K562 (cell line): Measurements from ENCODE around the gene NPC1. TPM values are rescaled to one million over a fixed set of nuclear protein-coding genes. Genes with fewer than 3 reads are reported as not detected.
"Not testable (repeated sequence)": the region's sequence is repeated elsewhere in the genome, so short reads cannot be mapped to it uniquely, and the experiment has no call there.

Experiments
- ATAC-seq: fragments of 200-7000 bp; cut with Tn5 transposase; 3 replicates; pipeline ENCODE4 v1.9.1; 2020; ENCODE audit warnings: moderate library complexity
- BruUV-seq: library from RNA; stranded (reverse); fragments of 400-500 nt; replicated peaks from 2 replicates; lab custom pipeline; 2021; lab: Mats Ljungman, UMichigan
- CTCF ChIA-PET: fragments of 300-600 bp; formaldehyde crosslinking; extraction: SDS; loops from one replicate; lab custom pipeline; 2021; ENCODE audit warnings: low intra/inter-chr PET ratio; lab: Yijun Ruan, JAX
- POLR2A ChIA-PET: fragments of 300-600, 350-650 bp; sonication (Branson Sonifier 250); formaldehyde crosslinking; extraction: SDS; loops from one replicate; lab custom pipeline; 2021; ENCODE audit warnings: antibody characterized with exemption, inconsistent platforms; lab: Yijun Ruan, JAX
- DNase-seq, 4 experiments: peaks; one replicate each; pipeline versions ENCODE4 v3.0.0 to v3.0.0-alpha.2; 2011 to 2018; ENCODE audit warnings: low spot score in 3 of 4, mixed read lengths in 3 of 4; ENCODE audit errors: extremely low read depth in 1 of 4
- FAIRE-seq: peaks from 2 replicates; lab custom pipeline; 2011; peaks lifted over from hg19 to GRCh38; lab: Jason Lieb, UNC
- H2AFZ ChIP-seq: 2 replicates; pipeline ENCODE4 v1.6.0; 2011; ENCODE audit warnings: low read depth, low read length, control low read depth, inconsistent platforms
- H3K27ac ChIP-seq: fragments of 200-600 bp; 3 replicates; pipeline ENCODE4 v1.8.0; 2011; ENCODE audit warnings: low read depth, mild to moderate bottlenecking, control low read depth, inconsistent platforms, low read length, moderate library complexity, mixed read lengths; ENCODE audit errors: extremely low read depth
- H3K27me3 ChIP-seq, 2 experiments: fragments of 300-600 bp in 1 of 2; 2 replicates in 1 of 2; 3 replicates in 1 of 2; pipeline versions ENCODE4 v1.6.0 to v1.8.0; 2011; ENCODE audit warnings: inconsistent platforms in 2 of 2, low read length in 2 of 2, mild to moderate bottlenecking in 1 of 2, mixed read lengths in 1 of 2, moderate library complexity in 1 of 2; ENCODE audit not compliant: control insufficient read depth in 2 of 2, insufficient read depth in 2 of 2
- H3K36me3 ChIP-seq: fragments of 300-600 bp; 3 replicates; pipeline ENCODE4 v1.8.0; 2011; ENCODE audit warnings: mild to moderate bottlenecking, low read length, inconsistent platforms; ENCODE audit not compliant: control insufficient read depth, insufficient read depth
- H3K4me1 ChIP-seq, 2 experiments: fragments of 200-600 bp in 1 of 2; replicated peaks in 1 of 2; 2 replicates in 1 of 2; 3 replicates in 1 of 2; pipeline versions ENCODE4 v1.5.1 to v1.8.0; 2011; ENCODE audit warnings: inconsistent platforms in 2 of 2, low read length in 2 of 2, mild to moderate bottlenecking in 1 of 2, mixed read lengths in 1 of 2, moderate library complexity in 1 of 2; ENCODE audit not compliant: control insufficient read depth in 2 of 2, insufficient read depth in 2 of 2
- H3K4me2 ChIP-seq: 2 replicates; pipeline ENCODE4 v1.6.1; 2011; ENCODE audit warnings: low read length, control low read depth, inconsistent platforms, mixed read lengths; ENCODE audit not compliant: insufficient read depth
- H3K4me3 ChIP-seq: fragments of 200-600 bp; sonication (generic), shearing (Covaris generic); 2 replicates; pipeline ENCODE4 v1.5.1; 2016; ENCODE audit warnings: control low read depth, inconsistent platforms
- H3K79me2 ChIP-seq: fragments of 200-600 bp; 3 replicates; pipeline ENCODE4 v1.8.0; 2011; ENCODE audit warnings: low read length, inconsistent platforms; ENCODE audit not compliant: control insufficient read depth, insufficient read depth
- H3K9ac ChIP-seq, 2 experiments: 2 replicates each; pipeline versions ENCODE4 v1.6.0 to v1.6.1; 2011; ENCODE audit warnings: low read depth in 2 of 2, low read length in 2 of 2, control low read depth in 1 of 2, inconsistent platforms in 1 of 2, mild to moderate bottlenecking in 1 of 2, mixed read lengths in 1 of 2; ENCODE audit not compliant: insufficient read depth in 1 of 2
- H3K9me1 ChIP-seq: one replicate; pipeline ENCODE4 v1.6.0; 2011; ENCODE audit warnings: inconsistent platforms, mild to moderate bottlenecking, low read length, moderate library complexity; ENCODE audit not compliant: control insufficient read depth, insufficient read depth
- H3K9me3 ChIP-seq: replicated peaks from 2 replicates; pipeline ENCODE4 v1.5.1; 2011; ENCODE audit warnings: low read depth, low read length, inconsistent platforms; ENCODE audit not compliant: control insufficient read depth, insufficient read depth
- H4K20me1 ChIP-seq: replicated peaks from 2 replicates; pipeline ENCODE4 v1.6.1; 2011; ENCODE audit warnings: low read length, inconsistent platforms, mixed read lengths; ENCODE audit not compliant: control insufficient read depth, insufficient read depth
- JUND ChIP-seq, 2 experiments: IDR thresholded peaks; 2 replicates in 1 of 2; 3 replicates in 1 of 2; pipeline ENCODE4 v1.6.1; 2011; ENCODE audit warnings: borderline replicate concordance in 2 of 2, low read depth in 2 of 2, low read length in 2 of 2, improper control_type of control experiment in 1 of 2, missing biosample characterization in 1 of 2, missing genetic modification characterization in 1 of 2, missing genetic modification reagents in 1 of 2
- KAT2B ChIP-seq: IDR thresholded peaks from one replicate; pipeline ENCODE4 v1.6.1; 2012; ENCODE audit warnings: low read depth, mild to moderate bottlenecking, control low read depth, inconsistent platforms, low read length, moderate library complexity
- KAT8 ChIP-seq: fragments of 450-650 bp; IDR thresholded peaks from 2 replicates; pipeline ENCODE4 v1.6.1; 2016; ENCODE audit warnings: low read depth, mild to moderate bottlenecking
- NUFIP1 ChIP-seq: fragments of 450-650 bp; IDR thresholded peaks from 2 replicates; pipeline ENCODE4 v1.6.1; 2018; ENCODE audit not compliant: partially characterized antibody
- ZNF124 ChIP-seq: sonication (generic); formaldehyde crosslinking; IDR thresholded peaks from 2 replicates; pipeline ENCODE4 v1.8.1; 2022; ENCODE audit warnings: missing genetic modification reagents
- WGBS: fragments of 100-300 bp; shearing (Covaris generic); methylation state at CpG from one replicate; pipeline ENCODE4 v1.1.6; 2016; ENCODE audit warnings: low coverage, mixed read lengths; ENCODE audit not compliant: insufficient coverage; ENCODE audit errors: missing lambda C conversion rate; 5-methylcytosine and 5-hydroxymethylcytosine counted together
- in situ Hi-C: fragments of 300-500 bp; cut with MboI; formaldehyde crosslinking; loops from 4 replicates; pipeline ENCODE4 v1.15.0; 2018; ENCODE audit warnings: inconsistent platforms, mixed read lengths
- intact Hi-C: fragments of 100-400 bp; cut with micrococcal nuclease; formaldehyde crosslinking; loops from 2 replicates; pipeline ENCODE4 v1.14.2; 2022
- polyA plus RNA-seq, 8 experiments: library from polyadenylated mRNA; depleted of rRNA in 4 of 8; stranded (reverse) in 5 of 8; unstranded in 3 of 8; fragments of >200 nt; fragmentation: Nextera tagmentation in 2 of 8; fragmentation: Illumina TruSeq in 1 of 8; extraction: Ambion mirVana in 2 of 8; extraction: Trizol in 1 of 8; gene quantifications; 2 replicates each; pipeline versions ENCODE4 v1.2.1 to v1.2.3, GENCODE V29; 2011 to 2014; ENCODE audit warnings: inconsistent platforms in 1 of 8, missing spikeins in 1 of 8
- total RNA-seq, 7 experiments: library from RNA; depleted of rRNA in 6 of 7; stranded (reverse); fragments of >200 nt in 6 of 7; fragmentation: Illumina TruSeq in 2 of 7; extraction: Trizol in 2 of 7; gene quantifications; 2 replicates each; pipeline versions ENCODE4 v1.2.1 to v1.2.3, GENCODE V29; 2011 to 2021; ENCODE audit warnings: low replicate concordance in 1 of 7

Gene NPC1
- total and polyA plus RNA-seq, 9 of the 15 experiments (the other 6 are each of a cell fraction or from before 2014, with no cell fraction given), result 17.1 to 45.9 (median 27.6) TPM

DNA sequence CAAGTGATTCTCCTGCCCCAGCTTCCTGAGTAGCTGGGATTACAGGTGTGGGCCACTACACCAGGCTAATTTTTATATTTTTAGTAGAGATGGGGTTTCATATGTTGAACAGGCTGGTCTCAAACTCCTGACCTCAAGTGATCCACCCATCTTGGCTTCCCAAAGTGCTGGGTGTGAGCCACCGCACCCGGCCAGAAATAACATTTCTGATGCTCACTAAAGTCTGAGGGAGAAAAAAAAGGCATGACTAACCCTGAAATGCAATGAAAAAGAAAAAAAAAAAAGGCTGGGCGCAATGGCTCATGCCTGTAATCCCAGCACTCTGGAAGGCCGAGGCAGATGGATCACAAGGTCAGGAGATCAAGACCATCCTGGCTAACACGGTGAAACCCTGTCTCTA lies 96.7 kb downstream of the NPC1 start:
- POLR2A ChIA-PET, in situ Hi-C loops, H3K4me2 ChIP-seq, H3K36me3 ChIP-seq, ATAC-seq, H3K9me1 ChIP-seq, H3K79me2 ChIP-seq, BruUV-seq, H3K4me3 ChIP-seq, H3K9me3 ChIP-seq, H2AFZ ChIP-seq, H4K20me1 ChIP-seq, H3K9ac ChIP-seq, H3K27ac ChIP-seq, H3K27me3 ChIP-seq, intact Hi-C loops, FAIRE-seq, DNase-seq: not testable (repeated sequence)
- WGBS, result 61% methylated on average over 4 of the region's 5 CpGs
- CTCF ChIA-PET, result interaction anchor here (1.1 kb wide), 1 partner anchor 214 kb away, joined by 5 read pairs; no protein-coding TSS in a partner anchor
- H3K4me1 ChIP-seq, result peaks cover 11 to 12% of the 10 kb centered on the region in 2 experiments

DNA sequence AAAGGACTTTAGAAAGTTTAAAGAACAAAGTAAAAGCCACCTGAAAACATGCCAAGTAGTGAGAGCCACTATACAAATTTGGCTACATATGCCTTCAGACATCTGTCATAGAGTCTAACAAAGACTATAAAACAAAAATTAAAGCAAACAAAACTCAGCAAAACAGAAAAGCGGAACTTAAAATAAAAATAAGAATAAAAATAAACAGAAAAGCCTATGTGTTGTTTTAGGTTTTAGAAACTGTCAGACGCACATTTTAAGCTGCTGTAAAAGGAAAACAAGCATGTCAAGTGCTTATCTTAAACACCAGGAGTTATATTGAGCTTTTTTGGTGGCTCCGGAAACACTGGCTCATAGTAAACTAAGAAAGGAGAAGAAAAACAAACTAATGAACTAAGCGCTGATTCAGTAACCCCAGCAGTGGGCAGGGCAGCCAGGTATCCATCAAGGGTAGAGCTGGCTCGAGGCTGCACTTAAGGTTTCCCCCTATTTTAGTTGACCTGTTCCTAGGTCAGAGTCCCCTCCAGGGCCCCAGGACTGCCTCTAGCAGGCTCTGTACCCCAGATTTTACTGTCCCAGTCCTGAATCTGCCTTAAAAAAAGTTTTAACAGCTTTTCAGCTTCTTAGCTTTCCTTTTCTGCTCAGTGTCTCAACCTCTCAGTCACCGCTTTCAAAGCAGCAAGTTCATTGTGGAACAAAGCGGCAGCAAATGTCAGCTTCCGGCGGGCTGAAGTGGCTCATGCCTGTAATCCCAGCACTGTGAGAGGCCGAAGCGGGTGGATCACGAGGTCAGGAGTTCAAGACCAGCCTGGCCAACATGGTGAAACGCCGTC lies 98.4 kb downstream of the NPC1 start:
- H3K4me2 ChIP-seq, result peak overlapping the region; percentile 66
- no peaks in the 10 kb centered on the region for H3K79me2 ChIP-seq
- WGBS, result 17% methylated on average over 14 of the region's 14 CpGs
- DNase-seq (peak; percentile 36 to 84 (median 55)), FAIRE-seq (peak; percentile 80), ATAC-seq (peak; percentile 92)
- ChIA-PET CTCF (interaction anchor here (0.7 kb wide), 1 partner anchor 95 kb away, joined by 5 read pairs; no protein-coding TSS in a partner anchor), POLR2A (interaction anchor here (0.6 to 2.8 kb wide), 12 partner anchors 9 to 222 kb away, joined by 3 to 20 read pairs (median 6); partner anchors contain the start of genes RIOK3 and RMC1)
- H2AFZ ChIP-seq, result peak overlapping the region; percentile 91
- in situ Hi-C loops (no loop called here), intact Hi-C loops (no loop called here)
- H3K27me3 ChIP-seq, result no peaks in the 10 kb centered on the region
- no peaks in the 10 kb centered on the region for H3K9me1 ChIP-seq
- peak overlapping the region; percentile 65 to 82 for H3K9ac ChIP-seq
- H3K4me3 ChIP-seq, result peak overlapping the region; percentile 17
- peaks cover 11 to 12% of the 10 kb centered on the region in 2 experiments for H3K4me1 ChIP-seq
- H4K20me1 ChIP-seq, result no peaks in the 10 kb centered on the region
- peaks cover under 1% of the 10 kb centered on the region; the same call in 2 of the 3 replicates for H3K36me3 ChIP-seq
- BruUV-seq, result TSS peak; percentile 41
- peak overlapping the region; percentile 77 for H3K27ac ChIP-seq
- no peaks in the 10 kb centered on the region; the same call in 1 of the 2 replicates for H3K9me3 ChIP-seq
- TF ChIP-seq ZNF124 (CRISPR knock-in tag) (no peak), KAT8 (no peak), JUND (IDR thresholded peaks at IDR 0.05; ENCODE audit: borderline replicate concordance, low read depth, low read length) (peak; percentile 75), JUND (tag; IDR thresholded peaks at IDR 0.05; ENCODE audit: borderline replicate concordance, low read depth, low read length) (peak; percentile 73; the same call in 1 of the 3 replicates), NUFIP1 (no peak), KAT2B (no peak)
